CD4-positive, alpha-beta T cell treated with Interleukin-2 at 100 ng/mL for 4 hours (primary cell): Measurements from ENCODE around the gene DISC1.

Experiments used
- DNase-seq: peaks from one replicate; pipeline ENCODE4 v3.0.0-alpha.2; 2020; ENCODE audit warnings: low spot score

Gene DISC1

DNA sequence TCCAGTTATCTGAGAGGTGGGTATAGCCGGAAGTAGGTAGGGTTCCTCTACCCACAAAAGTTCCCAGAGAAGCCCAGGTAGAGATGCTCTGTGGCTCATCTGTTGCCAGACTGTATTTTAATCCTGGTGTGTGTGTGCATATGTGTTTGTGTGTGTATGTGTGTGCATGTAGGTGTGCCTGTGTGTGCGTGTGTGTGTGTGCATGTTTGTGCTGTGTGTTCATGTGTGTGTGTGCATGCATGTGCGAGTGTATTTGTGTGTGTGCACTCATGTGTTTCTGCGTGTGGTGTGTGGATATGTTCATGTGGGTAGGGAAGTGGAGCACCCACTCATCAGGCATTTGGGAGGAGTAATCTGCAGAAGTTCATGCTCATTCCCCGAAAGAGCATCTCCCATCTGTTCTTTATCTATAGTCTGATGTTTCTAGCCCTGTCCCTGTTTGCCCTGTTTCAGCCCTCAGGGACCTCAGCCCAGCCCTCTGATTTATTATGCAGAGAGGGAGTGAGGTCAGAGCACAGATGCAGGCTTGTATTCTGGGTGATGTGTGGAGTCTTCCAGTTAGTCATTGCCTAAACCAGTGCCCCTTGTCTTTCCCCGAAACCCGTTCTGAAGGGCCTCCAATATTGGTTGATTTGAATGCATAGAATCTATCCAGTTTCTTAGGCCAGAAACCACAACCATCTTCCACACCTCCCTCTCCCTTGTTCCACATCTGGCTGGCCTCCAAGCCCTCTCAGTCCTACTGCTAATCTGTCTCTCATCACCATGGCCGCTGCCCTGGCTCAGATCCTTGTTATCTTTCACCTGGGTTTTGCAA is 69.1 kb downstream of the DISC1 start:
- DNase-seq = no peak

DNA sequence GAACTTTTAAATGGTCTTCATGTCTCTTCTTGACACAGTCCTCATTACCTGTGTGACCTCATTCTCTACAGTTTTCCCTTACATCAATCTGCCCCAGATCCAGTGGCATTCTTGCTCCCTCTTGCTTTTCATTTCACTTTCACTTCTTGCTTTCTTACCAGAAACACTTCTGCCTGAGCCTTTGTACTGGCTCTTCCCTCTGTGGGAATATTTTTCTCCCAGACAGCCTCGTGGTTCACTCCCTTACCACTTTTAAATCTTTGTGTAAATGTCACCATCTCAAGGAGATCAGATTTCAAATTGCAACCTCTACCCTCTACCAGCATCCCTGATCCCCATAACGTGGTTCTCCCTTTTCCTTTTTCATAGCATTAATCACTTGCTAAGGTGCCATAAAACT is 73.2 kb downstream of the DISC1 start:
- no peak for DNase-seq

DNA sequence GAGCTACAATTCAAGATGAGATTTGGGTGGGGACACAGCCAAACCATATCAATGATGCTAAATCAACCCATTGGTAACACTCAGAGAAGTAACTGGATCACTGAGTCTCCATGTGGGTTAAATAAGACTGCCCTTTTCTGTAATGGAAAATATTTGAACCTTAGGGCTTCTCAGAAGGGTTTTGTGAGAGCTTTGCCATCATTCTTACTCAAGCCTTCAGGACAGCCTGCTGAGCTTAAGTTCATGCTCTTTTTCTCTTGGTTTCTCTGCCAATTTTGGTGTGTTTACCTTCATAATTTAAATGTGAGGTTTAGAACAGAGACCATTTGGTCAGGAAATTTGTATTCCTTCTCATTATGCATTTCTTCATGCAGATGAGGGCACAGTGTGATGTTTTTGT is 74.7 kb downstream of the DISC1 start:
- no peak for DNase-seq

DNA sequence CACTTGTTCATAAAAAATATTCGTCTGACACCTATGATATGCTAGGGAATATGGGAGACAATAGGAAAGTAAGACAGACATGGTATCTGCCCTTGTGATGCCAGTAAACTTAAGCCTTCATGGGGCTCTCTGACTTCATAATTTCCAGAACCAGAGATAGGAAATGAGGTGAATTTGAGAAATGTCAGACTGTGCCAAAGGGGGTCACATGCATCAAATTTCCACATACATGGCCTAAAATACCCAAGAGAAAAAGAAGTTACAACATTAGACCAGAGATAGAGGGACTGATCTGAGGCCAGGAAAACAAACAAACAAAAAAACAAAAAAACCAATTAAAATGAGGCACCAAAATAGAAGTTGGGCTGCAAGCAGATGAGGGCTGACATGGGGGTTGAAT is 75.7 kb downstream of the DISC1 start:
- no peak for DNase-seq

DNA sequence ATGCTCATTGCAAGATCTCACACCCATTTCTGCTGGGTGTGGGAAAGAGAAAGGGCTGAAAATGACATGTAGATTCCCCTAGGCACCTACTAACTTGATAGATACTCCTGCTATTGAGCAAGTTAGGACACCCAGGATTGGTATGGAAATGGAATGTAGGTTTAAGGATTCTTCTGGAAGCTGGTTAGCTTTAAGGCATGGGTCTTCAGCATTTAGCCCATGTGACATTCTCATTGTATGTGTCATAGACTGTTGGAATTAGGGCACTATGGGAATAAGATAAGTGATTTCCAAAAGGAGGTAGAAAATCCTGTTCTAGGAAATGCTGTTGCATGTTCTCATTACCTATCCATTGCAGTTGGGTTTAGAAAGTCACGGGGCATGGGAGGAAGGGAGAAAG is 76.2 kb downstream of the DISC1 start:
- DNase-seq = no peak

DNA sequence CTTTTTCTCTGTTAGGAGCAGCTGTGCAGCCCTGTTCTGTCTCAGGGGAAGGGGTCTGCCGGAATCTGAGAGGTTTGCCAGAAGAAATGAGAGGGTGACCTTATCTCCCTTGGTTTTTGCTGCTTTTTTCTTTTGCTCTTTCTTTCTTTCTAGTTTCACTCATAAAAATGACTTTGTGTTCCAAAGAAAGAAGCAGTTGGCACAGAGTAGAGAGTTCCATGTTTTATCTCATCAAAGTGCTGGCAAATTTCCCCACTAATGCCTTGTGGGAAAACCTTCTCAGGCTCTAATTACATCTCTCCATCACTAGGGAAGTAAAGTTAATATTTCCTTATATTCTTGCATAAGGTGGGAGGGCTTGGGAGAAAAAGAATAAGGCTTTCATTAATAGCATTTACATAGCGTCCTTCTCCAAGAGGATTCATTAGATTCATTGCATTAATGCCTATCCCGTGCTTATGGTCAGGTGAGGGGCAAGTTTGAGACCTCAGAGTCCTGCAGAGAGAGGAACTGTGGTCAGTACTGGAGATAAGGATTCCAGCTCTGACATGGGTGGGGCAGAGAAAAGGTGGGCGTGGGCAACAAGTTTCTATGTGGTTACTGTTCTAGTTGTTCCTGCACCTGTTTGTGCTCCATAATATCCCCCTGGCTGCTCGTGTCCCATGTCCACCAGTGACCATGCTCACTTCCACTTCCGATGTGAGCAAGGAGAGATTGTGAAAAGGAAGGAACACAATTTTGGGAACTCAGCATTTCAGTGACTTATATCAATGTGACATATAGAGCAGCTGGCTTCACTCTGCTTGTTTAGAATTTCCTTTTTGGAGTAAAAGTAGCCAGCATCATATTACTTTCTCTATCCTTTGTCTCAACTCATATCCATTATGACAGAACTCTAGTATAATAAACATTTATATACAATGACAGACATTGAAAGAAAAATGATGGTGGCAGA is 79.5 kb downstream of the DISC1 start:
- no peak for DNase-seq

DNA sequence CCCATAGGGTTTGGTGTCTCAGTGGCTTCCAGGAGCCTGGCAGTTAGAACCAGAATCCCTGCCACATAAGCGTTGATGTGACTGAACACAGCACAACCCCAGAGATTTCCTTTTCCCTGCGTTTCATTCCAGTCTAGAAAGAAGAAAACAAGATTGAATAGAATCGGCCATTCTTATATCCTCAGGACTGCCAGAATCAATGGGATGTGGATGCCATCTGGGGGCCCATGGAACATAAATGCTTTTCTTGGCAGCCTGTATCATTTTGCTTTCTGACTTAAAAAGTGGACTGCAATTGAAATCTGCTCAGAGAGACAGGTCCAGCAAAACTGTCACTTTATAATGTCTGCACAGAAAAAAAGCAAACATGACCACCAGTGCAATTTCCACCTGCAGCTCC is 80.3 kb downstream of the DISC1 start:
- DNase-seq = no peak

DNA sequence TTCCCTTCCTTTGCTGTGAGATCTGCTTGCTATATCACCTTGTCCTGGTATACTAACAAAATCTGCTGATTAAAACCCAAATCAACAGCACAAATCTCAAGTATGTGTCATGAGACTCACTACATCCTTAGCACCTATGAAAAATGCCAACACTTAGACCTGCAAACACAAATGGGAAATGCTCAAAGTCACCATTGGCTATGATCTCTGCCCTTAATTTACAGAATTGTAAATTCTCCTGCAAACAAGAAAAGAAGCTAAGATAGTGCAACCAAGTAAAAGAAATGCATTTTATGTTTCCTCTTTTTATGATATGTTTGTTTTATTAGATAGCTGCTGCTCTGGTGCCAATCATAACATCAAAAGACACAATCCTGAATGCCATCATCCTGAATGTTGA is 80.8 kb downstream of the DISC1 start:
- no peak for DNase-seq

DNA sequence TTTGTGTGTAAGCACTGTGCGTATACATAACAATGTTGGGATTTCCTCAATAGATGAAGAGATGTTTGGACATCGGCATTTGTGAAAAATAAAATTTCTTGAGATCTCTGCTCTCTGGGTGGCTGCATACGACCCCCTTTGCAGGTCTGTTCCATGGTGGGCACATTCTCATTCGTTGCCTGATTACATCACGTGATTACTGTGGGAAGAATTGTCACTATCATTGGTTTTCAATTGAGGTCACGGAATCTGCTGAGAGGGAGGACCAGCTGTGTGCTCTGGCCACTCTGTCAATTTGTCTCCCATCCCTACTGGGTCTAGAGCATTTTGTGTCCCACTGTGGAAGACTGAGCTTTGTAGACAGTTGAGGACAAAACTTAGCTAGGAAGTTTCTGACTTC is 81.8 kb downstream of the DISC1 start:
- no peak for DNase-seq

DNA sequence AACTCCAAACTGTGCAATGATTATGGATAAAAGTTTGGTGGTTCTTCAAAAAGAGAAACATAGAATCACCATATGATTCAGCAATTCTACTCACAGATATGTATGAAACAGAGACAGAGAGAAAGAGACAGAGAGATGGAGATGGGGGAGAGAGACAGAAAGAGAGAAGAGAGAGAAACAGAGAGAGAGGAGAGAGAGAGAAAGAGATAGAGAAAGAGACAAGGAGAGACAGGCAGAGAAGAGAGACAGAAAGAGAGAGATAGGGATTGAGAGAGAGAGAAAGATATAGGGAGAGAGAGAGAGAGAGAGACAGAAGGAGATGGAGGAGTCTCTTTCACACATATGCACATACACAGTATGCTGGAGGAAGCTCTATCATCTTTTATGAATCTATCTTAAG is 87.8 kb downstream of the DISC1 start:
- DNase-seq = no peak

DNA sequence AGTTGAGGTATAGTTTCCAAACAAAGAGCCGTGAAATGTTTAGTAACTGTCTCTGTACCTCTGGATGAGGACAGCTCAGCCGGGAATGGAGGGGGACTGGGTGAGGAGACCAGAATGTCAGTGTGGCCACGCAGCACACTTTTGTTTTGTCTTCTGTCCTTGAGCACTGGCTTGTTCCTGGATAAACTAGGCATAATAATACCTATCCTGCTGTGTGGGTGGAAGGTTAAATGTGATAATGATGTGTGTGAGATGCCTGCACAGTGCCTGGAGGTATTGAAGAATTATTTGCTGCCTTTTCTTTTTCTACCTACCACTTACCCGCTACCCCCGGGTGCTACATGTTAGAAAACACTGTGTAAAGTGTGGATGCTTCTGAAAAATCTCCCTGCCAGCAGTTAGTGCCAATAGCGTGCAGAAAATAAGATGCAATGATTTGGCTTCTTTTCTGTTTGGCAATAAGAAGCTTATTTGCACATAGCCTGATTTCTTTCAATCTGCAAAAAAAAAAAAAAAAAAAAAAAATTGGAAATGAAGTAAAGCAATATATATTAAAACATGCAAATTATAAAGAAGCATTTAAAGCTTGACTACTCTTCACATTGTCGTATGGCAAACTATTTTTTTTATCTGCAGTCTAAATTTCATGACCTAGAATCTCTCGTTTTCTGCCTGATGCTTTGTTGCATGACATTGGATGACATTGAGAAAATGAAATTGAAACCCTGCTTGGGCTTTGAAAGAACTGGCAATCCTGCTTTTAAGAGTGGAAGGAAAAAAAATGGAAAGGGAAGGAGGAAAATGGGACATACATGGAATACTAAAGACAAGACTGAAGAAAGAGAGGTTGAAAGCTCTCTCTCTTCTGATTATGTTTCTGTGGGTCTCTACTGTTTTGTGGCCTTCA is 89.5 kb downstream of the DISC1 start:
- DNase-seq = no peak

DNA sequence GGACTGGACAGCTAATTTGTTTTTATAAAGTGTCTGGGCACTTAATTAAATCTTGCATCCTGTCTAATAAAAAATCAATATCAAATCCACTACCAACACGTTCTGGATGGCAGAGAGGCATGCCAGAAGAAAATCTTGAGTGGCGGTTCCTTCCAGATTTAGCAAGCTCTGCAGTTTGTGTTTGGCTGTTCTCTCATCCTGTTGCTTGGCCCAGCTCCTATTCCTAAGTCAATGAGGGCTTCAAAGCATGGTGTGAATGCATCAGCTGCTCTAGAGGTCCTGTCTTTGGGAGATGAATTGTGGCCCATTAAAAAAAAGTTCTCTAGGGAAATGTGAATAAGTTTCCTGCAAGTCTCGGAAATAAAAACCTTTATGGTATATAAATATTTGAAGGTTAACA is 90.3 kb downstream of the DISC1 start:
- no peak for DNase-seq

DNA sequence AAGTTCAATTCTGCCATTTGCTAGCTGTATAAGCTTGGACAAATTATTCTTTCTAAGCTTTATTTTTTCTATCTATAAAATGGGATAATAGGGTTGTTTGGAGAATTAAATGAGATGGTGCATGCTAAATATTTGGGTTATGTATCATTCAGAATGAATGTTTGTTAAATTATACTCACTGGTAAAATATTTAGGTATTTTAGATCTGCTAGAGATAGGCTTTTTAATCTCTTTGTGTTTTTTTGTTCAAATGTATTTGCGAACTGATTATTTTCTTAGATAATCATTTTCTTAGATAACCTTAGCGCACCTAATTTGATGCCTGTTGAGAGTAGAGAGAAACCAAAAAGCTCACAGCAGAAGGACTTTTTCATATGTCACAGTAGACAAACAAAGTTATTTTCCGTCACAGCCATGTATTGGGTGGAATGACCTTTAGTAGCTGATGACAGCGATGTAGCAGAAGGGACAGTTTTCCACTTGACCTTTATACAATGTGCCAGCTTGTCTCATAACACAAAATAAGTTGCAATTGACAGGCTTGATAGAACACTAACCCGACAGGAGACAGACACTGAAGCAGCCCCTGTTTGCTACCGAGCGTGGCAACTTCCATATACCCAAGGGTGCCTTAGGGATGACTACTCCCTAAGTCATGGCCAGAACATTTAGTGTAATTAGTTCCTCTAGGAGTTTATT is 93.0 kb downstream of the DISC1 start:
- no peak for DNase-seq

DNA sequence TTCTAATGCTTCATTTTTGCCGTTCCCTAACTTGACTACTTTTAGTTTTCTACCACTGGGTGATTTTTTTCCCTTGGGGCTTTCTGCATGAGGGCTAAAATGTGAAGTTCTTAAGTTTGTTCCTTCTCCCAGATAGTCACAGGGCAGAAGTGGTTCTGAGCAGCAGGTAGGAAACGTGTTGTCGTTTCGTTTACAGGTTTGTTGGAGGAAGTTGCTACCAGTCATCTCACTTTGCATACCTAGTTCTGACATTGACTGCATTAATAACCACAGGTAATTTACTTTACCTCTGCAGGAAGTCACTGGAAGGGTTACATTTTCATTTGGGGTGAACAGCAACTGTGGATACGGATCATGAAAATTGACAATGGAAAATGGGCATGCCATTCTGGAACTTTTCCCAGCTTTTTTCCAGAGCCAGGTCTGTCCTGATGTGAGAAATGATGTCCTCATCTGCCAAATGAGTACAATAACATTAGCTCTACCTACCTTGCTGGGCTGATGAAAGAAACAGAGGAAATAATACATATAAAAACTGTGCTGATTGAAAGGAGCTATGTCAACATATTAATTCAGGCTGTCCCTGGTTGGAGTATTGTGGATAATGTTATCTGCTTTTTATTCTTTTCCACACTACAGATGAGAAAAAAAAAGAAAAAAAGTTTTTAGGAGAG is 94.2 kb downstream of the DISC1 start:
- DNase-seq = no peak

DNA sequence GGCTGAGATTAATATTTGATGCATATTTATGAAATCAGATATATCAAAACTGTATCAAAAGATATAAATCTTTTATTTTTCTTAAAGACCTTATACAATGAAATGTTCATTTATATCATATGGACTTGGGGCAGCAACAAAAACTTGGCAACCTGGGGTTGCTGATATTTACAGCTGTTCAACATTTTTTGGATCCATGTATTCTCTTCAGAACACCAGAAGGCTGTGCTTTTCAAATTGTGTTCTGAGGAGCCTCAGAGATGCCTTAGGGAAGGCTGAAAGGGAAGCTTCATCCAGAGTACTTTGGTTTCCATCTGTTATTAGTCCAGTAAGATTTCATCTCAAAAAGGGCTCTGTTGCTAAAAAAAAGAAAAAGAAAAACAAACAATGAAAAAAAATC is 94.8 kb downstream of the DISC1 start:
- no peak for DNase-seq

DNA sequence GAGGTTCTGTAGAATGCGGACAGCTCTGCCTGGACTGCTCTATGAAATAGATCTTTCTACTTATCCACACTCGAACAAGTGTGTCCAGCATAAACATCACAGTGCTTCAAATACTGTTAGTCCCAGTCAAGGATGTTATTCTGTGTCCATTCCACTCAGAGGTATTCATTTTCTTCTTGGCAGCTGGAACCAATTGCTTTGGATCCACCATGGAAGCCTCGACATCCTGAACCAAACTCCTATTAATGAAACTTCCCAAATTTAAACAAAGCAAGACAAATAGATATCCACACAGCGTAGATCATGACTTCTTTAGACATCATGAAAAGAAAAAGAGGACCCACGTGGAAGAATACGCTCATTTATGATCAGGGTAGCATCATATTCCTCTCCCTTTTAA is 95.8 kb downstream of the DISC1 start:
- DNase-seq = no peak

DNA sequence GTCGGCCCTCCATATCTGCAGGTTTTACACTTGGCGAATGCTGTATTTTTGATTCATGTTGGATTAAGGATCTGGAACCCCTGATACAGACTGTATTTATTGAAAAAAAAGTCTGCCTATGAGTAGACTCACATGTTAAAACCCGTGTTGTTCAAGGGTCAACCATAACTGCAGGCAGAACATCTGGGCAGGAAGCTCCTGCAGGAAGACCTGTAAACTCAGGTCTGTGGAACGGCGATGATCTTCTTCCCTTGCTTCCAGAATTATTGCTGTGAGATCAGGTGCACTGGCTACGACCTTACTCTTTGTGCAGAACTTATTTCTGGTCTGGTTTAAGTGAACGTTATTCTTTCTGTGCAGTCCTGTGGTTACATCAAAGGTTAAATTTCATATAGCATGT is 96.6 kb downstream of the DISC1 start:
- no peak for DNase-seq

DNA sequence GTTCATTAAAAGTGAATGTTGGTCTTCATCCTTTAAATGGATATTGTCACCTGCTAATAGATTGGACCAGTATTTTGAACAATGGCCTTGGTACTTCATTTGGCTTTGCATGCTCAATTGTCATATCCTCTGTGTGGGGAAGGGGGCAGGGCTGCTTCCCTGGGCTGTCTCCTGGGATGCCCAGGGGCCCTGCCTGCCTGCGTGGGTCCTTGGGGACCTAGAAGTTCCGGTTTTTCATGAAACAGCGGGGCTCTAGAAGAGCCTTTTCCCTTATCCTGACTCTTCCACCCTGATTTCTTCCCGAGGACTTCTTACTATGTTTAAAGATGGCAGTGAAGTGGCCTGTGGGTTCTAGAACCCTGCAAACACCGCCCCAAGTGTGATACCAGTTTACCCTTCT is 97.5 kb downstream of the DISC1 start:
- no peak for DNase-seq

DNA sequence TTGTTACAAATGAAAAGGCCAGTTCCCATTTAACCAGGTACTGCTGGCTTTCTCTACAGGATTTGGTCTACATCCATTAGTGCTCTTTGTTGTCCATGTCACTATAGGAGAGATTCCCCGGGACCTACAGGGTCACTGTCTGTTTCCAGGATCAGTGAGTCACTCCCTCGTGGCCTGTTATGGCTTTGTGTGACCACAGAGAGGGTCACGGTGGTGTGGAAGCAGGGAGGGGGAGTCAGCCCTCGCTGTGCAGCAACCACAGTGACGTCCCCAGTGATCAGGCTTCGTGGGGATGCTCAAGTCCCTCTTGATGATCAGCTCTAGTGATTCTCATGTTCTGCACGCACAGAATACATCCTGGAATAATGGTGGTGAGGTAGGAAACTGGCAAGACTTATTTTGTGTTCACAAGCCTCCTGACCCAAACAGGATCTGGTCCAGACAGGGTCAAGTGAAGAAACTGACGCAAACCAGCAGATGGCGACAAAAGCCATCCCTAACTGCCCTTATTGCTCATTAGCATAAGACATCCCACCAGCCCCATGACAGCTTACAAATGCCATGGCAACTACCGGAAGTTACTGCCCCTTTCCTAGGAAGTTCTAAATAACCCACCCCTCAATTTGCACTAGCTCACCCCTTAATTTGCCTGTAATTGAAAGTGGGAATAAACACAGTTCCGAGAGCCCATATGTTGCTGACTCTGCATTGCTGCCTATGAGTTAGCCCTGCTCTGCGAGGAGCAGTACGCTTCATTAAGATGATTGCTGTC is 98.5 kb downstream of the DISC1 start:
- no peak for DNase-seq

DNA sequence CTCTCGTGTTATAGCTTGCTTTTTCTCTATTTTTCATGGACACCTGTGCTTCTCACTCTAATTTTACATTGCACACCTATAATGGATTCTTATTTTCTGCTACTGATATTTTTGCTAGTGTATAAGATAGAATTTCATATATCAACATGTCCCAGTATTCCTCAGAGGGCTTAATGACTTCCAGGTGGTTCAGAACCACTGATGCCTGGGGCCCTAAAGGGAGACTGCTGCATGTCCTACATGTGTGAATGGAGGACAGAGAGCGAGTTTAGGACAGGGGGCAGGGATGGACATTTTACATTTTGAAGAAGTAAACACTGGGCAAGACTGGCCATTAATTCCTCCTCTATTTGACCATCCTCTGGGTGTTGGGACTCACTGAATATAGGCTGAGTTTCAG is 100.6 kb downstream of the DISC1 start:
- no peak for DNase-seq
